NCI-H82 treated with DMSO at 0.1 percent for 48 hours (cell line): Measurements from ENCODE around the gene MAP1LC3B2.
A peak's percentile ranks its signal among the peaks of the same experiment; 100 is the strongest.

Source experiments
- DNase-seq: peaks from one replicate; lab custom pipeline; 2025; ENCODE audit not compliant: unreplicated experiment; lab: John Stamatoyannopoulos, UW

Gene MAP1LC3B2

GRCh38 chr12:116537101-116537904 lies 21.9 kb upstream of the MAP1LC3B2 start:
- DNase-seq = no peak

GRCh38 chr12:116538076-116538591 lies 21.0 kb upstream of the MAP1LC3B2 start:
- DNase-seq = no peak

- no peak for DNase-seq
These were observed 20.4 kb upstream of the MAP1LC3B2 start for GRCh38 chr12:116538682-116539305.

GRCh38 chr12:116539361-116539771 lies 19.8 kb upstream of the MAP1LC3B2 start:
- DNase-seq = no peak

- DNase-seq = peak; percentile 97
These were observed 19.2 kb upstream of the MAP1LC3B2 start for GRCh38 chr12:116539905-116540482.

DNA sequence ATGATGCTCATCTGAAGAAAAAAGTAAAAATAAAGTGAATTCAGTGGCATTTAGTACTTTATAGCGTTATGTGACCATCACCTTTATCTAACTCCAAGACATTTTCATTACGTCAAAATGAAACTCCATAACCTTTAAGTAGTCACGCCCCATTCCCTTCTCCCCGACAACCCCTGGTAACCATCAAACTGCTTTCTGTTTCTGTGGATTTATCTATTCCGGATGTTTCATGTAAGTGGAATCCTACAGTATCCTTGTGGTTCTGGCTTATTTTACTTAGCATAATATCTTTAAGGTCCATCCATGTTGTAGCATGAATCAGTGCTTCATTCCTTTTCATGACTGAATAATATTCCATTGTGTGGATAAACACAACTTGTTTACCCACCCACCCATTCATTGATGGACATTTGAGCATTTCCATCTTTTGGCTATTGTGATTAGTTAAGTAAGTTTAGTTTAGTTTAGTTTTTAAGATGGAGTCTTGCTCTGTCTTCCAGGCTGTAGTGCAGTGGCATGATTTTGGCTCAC lies 18.5 kb upstream of the MAP1LC3B2 start:
- DNase-seq = no peak

GRCh38 chr12:116541547-116542344 lies 17.4 kb upstream of the MAP1LC3B2 start:
- no peak for DNase-seq

DNA sequence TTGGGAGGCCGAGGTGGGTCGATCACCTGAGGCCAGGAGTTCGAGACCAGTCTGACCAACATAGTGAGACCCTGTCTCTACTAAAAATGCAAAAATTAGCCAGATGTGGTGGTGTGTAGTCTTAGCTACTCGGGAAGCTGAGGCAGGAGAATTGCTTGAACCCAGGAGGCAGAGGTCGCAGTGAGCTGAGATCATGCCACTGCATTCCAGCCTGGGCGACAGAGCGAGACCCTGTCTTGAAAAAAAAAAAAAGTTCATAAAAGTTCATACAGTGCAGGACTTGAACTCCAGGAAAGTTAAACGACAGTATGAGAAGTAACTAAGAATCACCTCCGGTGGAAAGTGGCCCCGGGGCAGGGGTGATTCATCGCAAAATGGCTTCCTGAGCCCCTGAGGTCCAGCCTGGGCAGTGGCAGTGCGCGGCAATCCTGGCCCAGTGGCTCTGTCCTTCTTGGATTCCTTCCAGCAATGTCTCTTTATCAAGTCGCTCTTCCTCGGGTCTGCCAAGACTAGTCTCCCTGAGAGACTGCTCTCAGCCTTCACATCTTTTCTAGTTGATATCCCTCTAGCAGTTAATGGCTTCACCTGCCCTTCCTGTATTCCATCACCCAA lies 16.7 kb upstream of the MAP1LC3B2 start:
- DNase-seq = no peak

- DNase-seq = no peak
These were observed 14.5 kb upstream of the MAP1LC3B2 start for GRCh38 chr12:116544656-116545055.

GRCh38 chr12:116545144-116545543 lies 14.0 kb upstream of the MAP1LC3B2 start:
- DNase-seq = no peak

DNA sequence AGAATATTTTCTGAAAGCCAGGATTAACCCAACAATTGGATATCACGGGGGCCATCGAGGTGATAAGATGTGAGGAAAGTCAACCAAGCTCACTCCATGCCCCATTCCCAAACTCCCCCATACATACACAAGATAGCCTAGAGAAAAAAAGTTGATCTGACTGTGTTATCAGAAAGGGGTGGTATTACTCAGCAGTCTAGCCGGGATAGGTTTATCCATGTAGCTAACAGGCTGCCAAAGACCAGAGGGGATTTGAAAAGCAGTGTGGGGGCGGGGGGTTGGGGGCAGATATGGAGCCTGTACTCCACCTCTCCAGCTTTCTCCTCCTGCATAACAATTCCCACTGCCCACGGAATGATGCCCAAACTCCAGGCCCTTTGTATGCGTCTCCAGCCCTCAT lies 13.2 kb upstream of the MAP1LC3B2 start:
- peak; percentile 72 for DNase-seq

GRCh38 chr12:116547955-116548501 lies 11.2 kb upstream of the MAP1LC3B2 start:
- DNase-seq = peak; percentile 83

DNA sequence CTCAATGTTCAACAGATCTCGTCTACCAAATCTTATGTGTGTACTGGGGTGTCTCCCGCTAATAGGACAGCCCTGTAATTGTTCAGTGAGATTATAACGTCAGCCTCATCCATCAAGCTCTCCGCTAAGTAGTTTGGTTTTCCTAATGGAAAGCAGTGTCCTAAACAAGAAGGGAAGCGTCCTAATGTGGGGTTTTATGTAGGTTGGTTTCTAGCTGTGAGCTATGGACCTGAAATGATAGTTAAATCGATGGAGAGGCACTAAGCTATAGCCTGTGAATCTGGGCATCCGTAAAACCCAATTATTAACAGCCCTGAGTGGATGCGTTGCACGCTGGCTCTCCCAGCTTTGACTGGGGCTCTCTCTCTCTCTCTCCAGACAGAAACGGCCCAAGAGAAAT lies 9.2 kb upstream of the MAP1LC3B2 start:
- DNase-seq = peak; percentile 61

DNA sequence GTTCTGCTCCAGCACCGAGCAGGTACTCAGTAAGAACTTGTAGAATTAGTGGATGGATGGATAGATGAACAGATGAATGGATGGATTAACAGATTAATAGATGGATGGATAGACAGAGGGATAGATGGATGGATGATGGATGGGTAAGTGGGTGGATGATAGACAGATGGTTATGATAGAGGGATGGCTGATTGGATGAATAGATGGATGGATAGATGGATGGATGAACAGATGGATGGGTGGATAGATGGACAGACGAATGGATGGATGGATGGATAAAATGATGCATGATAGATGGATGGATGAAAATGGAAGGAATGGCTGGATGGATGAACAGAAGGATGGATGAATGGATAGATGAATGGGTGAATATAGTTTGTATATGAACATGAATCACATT lies 8.0 kb upstream of the MAP1LC3B2 start:
- no peak for DNase-seq

- DNase-seq = no peak
These were observed 7.6 kb upstream of the MAP1LC3B2 start for GRCh38 chr12:116551619-116551951.

GRCh38 chr12:116551952-116552772 lies 7.0 kb upstream of the MAP1LC3B2 start:
- DNase-seq = no peak

GRCh38 chr12:116552773-116553373 lies 6.3 kb upstream of the MAP1LC3B2 start:
- DNase-seq = no peak

DNA sequence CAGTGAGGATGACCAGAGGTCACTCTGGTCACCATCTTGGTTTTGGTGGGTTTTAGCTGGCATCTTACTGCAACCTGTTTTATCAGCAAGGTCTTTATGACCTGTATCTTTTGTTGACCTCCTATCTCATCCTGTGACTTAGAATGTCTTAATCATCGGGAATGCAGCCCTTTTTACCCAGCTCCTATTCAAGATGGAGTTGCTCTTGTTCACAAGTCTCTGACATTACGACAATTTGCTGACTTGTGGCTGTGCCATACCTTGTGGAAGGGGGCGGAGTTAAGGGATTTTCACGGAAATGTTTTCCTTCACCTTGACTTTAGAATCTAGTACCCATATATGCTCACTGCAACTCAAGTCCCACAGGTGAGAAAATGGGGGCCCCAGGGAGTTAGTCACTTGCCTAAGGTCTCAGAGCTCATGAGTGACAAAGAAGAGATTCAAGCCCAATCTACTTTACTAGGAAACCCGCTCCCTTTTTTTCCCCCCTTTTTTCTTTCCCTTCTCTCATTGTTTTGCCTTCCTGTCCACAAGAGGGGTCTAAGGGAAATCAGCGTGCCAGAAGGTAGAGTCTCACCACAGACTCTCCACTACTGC lies 2.7 kb upstream of the MAP1LC3B2 start:
- no peak for DNase-seq
